Fibroblast of villous mesenchyme (primary cell): ENCODE data around the gene CALCB. TPM values are rescaled to one million over a fixed set of nuclear protein-coding genes. Genes with fewer than 3 reads are reported as not detected.
A peak's percentile ranks its signal among the peaks of the same experiment; 100 is the strongest.
"Not testable (repeated sequence)": the region's sequence is repeated elsewhere in the genome, so short reads cannot be mapped to it uniquely, and the experiment has no call there.

ENCODE experiments used
- DNase-seq: peaks from one replicate; pipeline ENCODE4 v3.0.0-alpha.2; 2010; ENCODE audit warnings: low read depth
- H3K4me3 ChIP-seq: 2 replicates; pipeline ENCODE4 v1.5.1; 2011; ENCODE audit warnings: low read depth, mild to moderate bottlenecking, low read length
- CTCF ChIP-seq: IDR thresholded peaks from 2 replicates; pipeline ENCODE4 v1.5.1; 2012; ENCODE audit warnings: low read depth, mild to moderate bottlenecking, low read length; ENCODE audit not compliant: insufficient read depth
- total RNA-seq: library from RNA; depleted of rRNA; stranded (reverse); fragments of >200 nt; gene quantifications from 2 replicates; pipeline ENCODE4 v1.2.3, GENCODE V29; 2012

The CALCB gene
- total RNA-seq, 1 donor: not detected

GRCh38 chr11:15038963-15039362, 34.4 kb upstream of the CALCB start:
- no peak overlapping the region for H3K4me3 ChIP-seq
- DNase-seq: peak; percentile 7
- TF ChIP-seq CTCF: peak; percentile 19

- TF ChIP-seq CTCF: no peak
- H3K4me3 ChIP-seq: no peak overlapping the region
- no peak for DNase-seq
These were observed 28.2 kb upstream of the CALCB start for GRCh38 chr11:15045209-15045608.

GRCh38 chr11:15045891-15046290, 27.5 kb upstream of the CALCB start:
- TF ChIP-seq CTCF: no peak
- no peak for DNase-seq
- H3K4me3 ChIP-seq: no peak overlapping the region

GRCh38 chr11:15046673-15047072, 26.7 kb upstream of the CALCB start:
- H3K4me3 ChIP-seq: not testable (repeated sequence)

GRCh38 chr11:15048616-15049015, 24.8 kb upstream of the CALCB start:
- H3K4me3 ChIP-seq: no peak overlapping the region
- TF ChIP-seq CTCF: no peak
- DNase-seq: no peak

More at GRCh38 chr11:15046673-15047072, 26.7 kb upstream of the CALCB start:
- DNase-seq: not testable (repeated sequence)

GRCh38 chr11:15053191-15053685, 20.2 kb upstream of the CALCB start:
- no peak overlapping the region for H3K4me3 ChIP-seq
- peak; percentile 2 for DNase-seq
- no peak for TF ChIP-seq CTCF

GRCh38 chr11:15055620-15056356, 17.6 kb upstream of the CALCB start:
- no peak for DNase-seq
- H3K4me3 ChIP-seq: no peak overlapping the region
- no peak for TF ChIP-seq CTCF
